IMR-90 (cell line): Measurements from ENCODE around the gene POLR1A. TPM values are rescaled to one million over a fixed set of nuclear protein-coding genes. Genes with fewer than 3 reads are reported as not detected.

Experiments used
- CEBPB ChIP-seq: IDR thresholded peaks from 2 replicates; pipeline ENCODE4 v1.6.1; 2012; ENCODE audit warnings: low read depth, low read length, improper control_type of control experiment
- MAFK ChIP-seq: IDR thresholded peaks from 2 replicates; pipeline ENCODE4 v1.6.1; 2012; ENCODE audit warnings: low read depth, low read length, improper control_type of control experiment
- POLR2A ChIP-seq: IDR thresholded peaks from 2 replicates; pipeline ENCODE4 v1.6.1; 2012; ENCODE audit warnings: mild to moderate bottlenecking, low read depth, low read length
- RAD21 ChIP-seq: IDR thresholded peaks from 2 replicates; pipeline ENCODE4 v1.6.1; 2012; ENCODE audit warnings: low read length, improper control_type of control experiment
- RCOR1 ChIP-seq: IDR thresholded peaks from 2 replicates; pipeline ENCODE4 v1.6.1; 2012; ENCODE audit warnings: mild to moderate bottlenecking, low read length, improper control_type of control experiment; ENCODE audit not compliant: insufficient replicate concordance
- SMC3 ChIP-seq: fragments of 150-350 bp; IDR thresholded peaks from 2 replicates; pipeline ENCODE4 v1.6.1; 2016; ENCODE audit warnings: low read depth, mild to moderate bottlenecking, antibody characterized with exemption, low read length, moderate library complexity
- USF2 ChIP-seq: fragments of 150-350 bp; IDR thresholded peaks from 2 replicates; pipeline ENCODE4 v1.6.1; 2017; ENCODE audit warnings: mild to moderate bottlenecking, antibody characterized with exemption, low read length, low read depth
- polyA plus RNA-seq, 3 experiments: library from polyadenylated mRNA; depleted of rRNA; stranded (reverse); fragments of >200 nt; gene quantifications; 2 replicates each; pipeline ENCODE4 v1.2.3, GENCODE V29; 2012; ENCODE audit warnings: low replicate concordance in 1 of 3
- total RNA-seq: library from RNA; depleted of rRNA; stranded (reverse); fragments of >200 nt; gene quantifications from 2 replicates; pipeline ENCODE4 v1.2.3, GENCODE V29; 2012

The POLR1A gene
- total and polyA plus RNA-seq, 2 of the 4 experiments (the other 2 are of a cell fraction) = 7.6 to 27.4 TPM

- no peak for TF ChIP-seq USF2
- TF ChIP-seq RAD21 = no peak
- TF ChIP-seq SMC3 = no peak
- TF ChIP-seq POLR2A = no peak
- no peak for TF ChIP-seq RCOR1
- TF ChIP-seq CEBPB = no peak
- no peak for TF ChIP-seq MAFK
Measured at GRCh38 chr2:85987266-85988174, 118.2 kb downstream of the POLR1A start (continued).
